Hepatocyte (in vitro differentiated cells): ENCODE results near the gene ASTN2. TPM values are rescaled to one million over a fixed set of nuclear protein-coding genes. Genes with fewer than 3 reads are reported as not detected.

ENCODE experiments used
- DNase-seq: peaks from one replicate; pipeline ENCODE4 v3.0.0-alpha.2; 2016; ENCODE audit warnings: low spot score
- H2AFZ ChIP-seq: fragments of 200-600 bp; sonication (generic); 2 replicates; pipeline ENCODE4 v1.6.0; 2016; ENCODE audit warnings: antibody characterized with exemption, mild to moderate bottlenecking
- H3K27ac ChIP-seq: fragments of 200-600 bp; sonication (generic); 2 replicates; pipeline ENCODE4 v1.5.1; 2016; ENCODE audit warnings: mild to moderate bottlenecking
- H3K27me3 ChIP-seq: fragments of 200-600 bp; sonication (generic); 2 replicates; pipeline ENCODE4 v1.6.1; 2016
- H3K36me3 ChIP-seq: fragments of 200-600 bp; sonication (generic); replicated peaks from 2 replicates; pipeline ENCODE4 v1.5.1; 2016; ENCODE audit warnings: low read depth; ENCODE audit not compliant: insufficient read depth
- H3K4me1 ChIP-seq: fragments of 200-600 bp; sonication (generic); 2 replicates; pipeline ENCODE4 v1.5.1; 2016; ENCODE audit warnings: mild to moderate bottlenecking, moderate library complexity; ENCODE audit not compliant: insufficient read depth
- H3K4me2 ChIP-seq: fragments of 200-600 bp; sonication (generic); 2 replicates; pipeline ENCODE4 v1.6.0; 2016
- H3K4me3 ChIP-seq: fragments of 200-600 bp; sonication (generic); 2 replicates; pipeline ENCODE4 v1.5.1; 2016; ENCODE audit warnings: mild to moderate bottlenecking
- H3K79me2 ChIP-seq: fragments of 200-600 bp; sonication (generic); 2 replicates; pipeline ENCODE4 v1.6.0; 2017; ENCODE audit warnings: mild to moderate bottlenecking
- H3K9me2 ChIP-seq: fragments of 200-600 bp; sonication (generic); replicated peaks from 2 replicates; pipeline ENCODE4 v1.6.0; 2017; ENCODE audit warnings: mild to moderate bottlenecking; ENCODE audit not compliant: insufficient read depth
- H3K9me3 ChIP-seq: fragments of 200-600 bp; sonication (generic); 2 replicates; pipeline ENCODE4 v1.5.1; 2016; ENCODE audit warnings: low read depth, mild to moderate bottlenecking
- H4K20me1 ChIP-seq: fragments of 200-600 bp; sonication (generic); 2 replicates; pipeline ENCODE4 v1.6.0; 2016; ENCODE audit warnings: mild to moderate bottlenecking; ENCODE audit not compliant: insufficient read depth, poor library complexity, severe bottlenecking
- CTCF ChIP-seq: fragments of 200-600 bp; sonication (generic); IDR thresholded peaks from 2 replicates; pipeline ENCODE4 v1.5.1; 2016; ENCODE audit warnings: antibody characterized with exemption, mild to moderate bottlenecking; ENCODE audit not compliant: poor library complexity
- EZH2 ChIP-seq: fragments of 200-600 bp; sonication (generic); IDR thresholded peaks from 2 replicates; pipeline ENCODE4 v1.6.1; 2016; ENCODE audit warnings: antibody characterized with exemption, mild to moderate bottlenecking, borderline replicate concordance
- EZH2phosphoT487 ChIP-seq: fragments of 200-600 bp; sonication (generic); IDR thresholded peaks from one replicate; pipeline ENCODE4 v1.6.1; 2018; ENCODE audit warnings: antibody characterized with exemption, mild to moderate bottlenecking, low read depth, moderate library complexity; ENCODE audit not compliant: unreplicated experiment, severe bottlenecking
- WGBS: methylation state at CpG from one replicate; pipeline ENCODE4 v1.1.6; 2016; ENCODE audit warnings: low lambda C conversion rate; ENCODE audit errors: missing lambda C conversion rate; 5-methylcytosine and 5-hydroxymethylcytosine counted together
- polyA plus RNA-seq: library from polyadenylated mRNA; unstranded; fragments of >200 nt; fragmentation: Nextera tagmentation; extraction: Ambion mirVana; gene quantifications from 2 replicates; pipeline ENCODE4 v1.2.1, GENCODE V29; 2016
- total RNA-seq: library from RNA; depleted of rRNA; stranded (reverse); fragments of >200 nt; gene quantifications from 2 replicates; pipeline ENCODE4 v1.2.3, GENCODE V29; 2014

Gene ASTN2
- total and polyA plus RNA-seq, 2 experiments from 2014 or later = 6.4 to 8.4 TPM

- Histone ChIP-seq H3K36me3 (no peaks in the 10 kb centered on the region), H3K4me1 (no peaks in the 10 kb centered on the region), H3K4me3 (no peak overlapping the region), H3K9me2 (no peaks in the 10 kb centered on the region), H3K79me2 (no peaks in the 10 kb centered on the region), H3K9me3 (no peaks in the 10 kb centered on the region), H2AFZ (no peak overlapping the region), H4K20me1 (no peaks in the 10 kb centered on the region), H3K4me2 (no peak overlapping the region), H3K27me3 (no peaks in the 10 kb centered on the region), H3K27ac (no peak overlapping the region)
- WGBS = 55% methylated on average over 4 of the region's 4 CpGs
- no peak for DNase-seq
- no peak for TF ChIP-seq CTCF
- TF ChIP-seq EZH2 = no peak
- no peak for TF ChIP-seq EZH2phosphoT487
Observed at GRCh38 chr9:117093891-117094844, 320.7 kb downstream of the ASTN2 start.

GRCh38 chr9:117092582-117092981 is 322.3 kb downstream of the ASTN2 start:
- no peaks in the 10 kb centered on the region for H3K36me3 ChIP-seq
- no peaks in the 10 kb centered on the region for H3K9me2 ChIP-seq
- no peak overlapping the region for H3K27ac ChIP-seq
- no peak overlapping the region for H3K4me2 ChIP-seq
- H3K4me1 ChIP-seq = no peaks in the 10 kb centered on the region
- 47% methylated on average over 1 of the region's 1 CpG for WGBS
- no peak for TF ChIP-seq CTCF
- no peak overlapping the region for H3K4me3 ChIP-seq
- H4K20me1 ChIP-seq = no peaks in the 10 kb centered on the region
- no peaks in the 10 kb centered on the region for H3K9me3 ChIP-seq
- no peak for DNase-seq
- no peaks in the 10 kb centered on the region for H3K79me2 ChIP-seq
- H3K27me3 ChIP-seq = no peaks in the 10 kb centered on the region
- H2AFZ ChIP-seq = no peak overlapping the region

- H3K27ac ChIP-seq = no peak overlapping the region
- no peak overlapping the region for H2AFZ ChIP-seq
- H3K4me1 ChIP-seq = no peaks in the 10 kb centered on the region
- H4K20me1 ChIP-seq = no peaks in the 10 kb centered on the region
- no peaks in the 10 kb centered on the region for H3K27me3 ChIP-seq
- no peaks in the 10 kb centered on the region for H3K36me3 ChIP-seq
- H3K9me3 ChIP-seq = no peaks in the 10 kb centered on the region
- H3K9me2 ChIP-seq = no peaks in the 10 kb centered on the region
- H3K79me2 ChIP-seq = no peaks in the 10 kb centered on the region
- H3K4me2 ChIP-seq = no peak overlapping the region
- TF ChIP-seq CTCF (no peak), EZH2 (no peak), EZH2phosphoT487 (no peak)
- no peak overlapping the region for H3K4me3 ChIP-seq
- 40% methylated on average over 4 of the region's 4 CpGs for WGBS
- no peak for DNase-seq
Observed at GRCh38 chr9:117091529-117091928, 323.3 kb downstream of the ASTN2 start.
